AG08396 (cell line): Measurements from ENCODE around the gene SCFD2.
A peak's percentile ranks its signal among the peaks of the same experiment; 100 is the strongest.

Source experiments
- DNase-seq: peaks from one replicate; pipeline ENCODE4 v3.0.0; 2012; ENCODE audit warnings: low spot score, mixed read lengths

SCFD2 gene

GRCh38 chr4:52983563-52984303 lies 382.1 kb downstream of the SCFD2 start:
- peak; percentile 55 for DNase-seq

- no peak for DNase-seq
Measured at GRCh38 chr4:52982946-52983340, 382.9 kb downstream of the SCFD2 start.

- peak; percentile 61 for DNase-seq
Measured at GRCh38 chr4:52982255-52982945, 383.5 kb downstream of the SCFD2 start.

- no peak for DNase-seq
Measured at GRCh38 chr4:52979821-52980590, 385.9 kb downstream of the SCFD2 start.

- no peak for DNase-seq
Measured at GRCh38 chr4:52979020-52979419, 386.8 kb downstream of the SCFD2 start.

- no peak for DNase-seq
Measured at GRCh38 chr4:52977252-52977651, 388.6 kb downstream of the SCFD2 start.

- DNase-seq = no peak
Measured at GRCh38 chr4:52976523-52977230, 389.2 kb downstream of the SCFD2 start.

GRCh38 chr4:52968691-52969090 lies 397.2 kb downstream of the SCFD2 start:
- DNase-seq = no peak

- no peak for DNase-seq
Measured at GRCh38 chr4:52968241-52968640, 397.6 kb downstream of the SCFD2 start.

- no peak for DNase-seq
Measured at GRCh38 chr4:52966781-52967180, 399.1 kb downstream of the SCFD2 start.

- no peak for DNase-seq
Measured at GRCh38 chr4:52966172-52966571, 399.7 kb downstream of the SCFD2 start.

- no peak for DNase-seq
Measured at GRCh38 chr4:52964561-52965101, 401.2 kb downstream of the SCFD2 start.

- DNase-seq = no peak
Measured at GRCh38 chr4:52964011-52964410, 401.9 kb downstream of the SCFD2 start.

GRCh38 chr4:52962721-52963120 lies 403.1 kb downstream of the SCFD2 start:
- no peak for DNase-seq

- DNase-seq = no peak
Measured at GRCh38 chr4:52961666-52962412, 404.0 kb downstream of the SCFD2 start.

- peak; percentile 33 for DNase-seq
Measured at GRCh38 chr4:52959541-52959940, 406.3 kb downstream of the SCFD2 start.

- peak; percentile 20 for DNase-seq
Measured at GRCh38 chr4:52957835-52958631, 407.8 kb downstream of the SCFD2 start.

- DNase-seq = peak; percentile 14
Measured at GRCh38 chr4:52957220-52957686, 408.6 kb downstream of the SCFD2 start.

- DNase-seq = no peak
Measured at GRCh38 chr4:52956691-52957090, 409.2 kb downstream of the SCFD2 start.

GRCh38 chr4:52954560-52955170 lies 411.2 kb downstream of the SCFD2 start:
- no peak for DNase-seq
